ENCODE results near the gene DUS1L. TPM values are rescaled to one million over a fixed set of nuclear protein-coding genes. Genes with fewer than 3 reads are reported as not detected.

DUS1L gene
- total RNA-seq, 1 experiment from 2014 or later = 176 TPM

- BruUV-seq (replicated peaks) = TSS peak; percentile 72
- peak within 1 kb of the TSS; percentile 96 for H3K27ac ChIP-seq (ENCODE audit: low read depth, low read length)
- H4K20me1 ChIP-seq (ENCODE audit: insufficient read depth) = peaks cover 4% of the 10 kb centered on the region; the same call in 1 of the 2 replicates
- no peaks in the 10 kb centered on the region for H3K27me3 ChIP-seq (ENCODE audit: insufficient read depth, low read length)
- H2AFZ ChIP-seq (ENCODE audit: low read depth, low read length, poor library complexity, severe bottlenecking) = no peak within 1 kb of the TSS
- H3K36me3 ChIP-seq (ENCODE audit: control insufficient read depth in 1 of 2, insufficient read depth in 2 of 2, low read length in 2 of 2) = peaks cover 0 to 10% of the 10 kb centered on the region in 2 experiments; a peak in 1 of 4 replicates
- DNase-seq (ENCODE audit: low read depth, low spot score) (no peak), ATAC-seq (peak; percentile 0; the same call in 1 of the 2 replicates)
- no peaks in the 10 kb centered on the region for H3K9me2 ChIP-seq (ENCODE audit: insufficient read depth)
- ChIA-PET POLR2A (interaction anchor here (0.6 to 1.9 kb wide), 16 partner anchors 9 to 473 kb away, joined by 3 to 6 read pairs (median 4); partner anchors contain the start of genes DCXR, MAFG and RAC3), RAD21 (ENCODE audit: low non-redundant PET in 1 of 2, low total read pairs in 2 of 2, uncharacterized antibody in 2 of 2, unreplicated experiment in 2 of 2) (interaction anchor here (0.6 to 5.3 kb wide), 9 partner anchors 15 to 288 kb away, joined by 3 to 50 read pairs (median 6); partner anchors contain the start of genes NOTUM (in 2 of the 2) and DCXR (in 1 of the 2)), CTCF (interaction anchor here (0.6 to 5.3 kb wide), 23 partner anchors 8 to 347 kb away, joined by 3 to 151 read pairs (median 5); partner anchors contain the start of genes ARHGDIA, DCXR, MAFG and NOTUM)
- H3K4me2 ChIP-seq (ENCODE audit: low read length) = peak within 1 kb of the TSS; percentile 99
- intact Hi-C loops (cut with micrococcal nuclease) = loop anchor here (5.0 kb wide), 2 partner anchors 110 to 730 kb away; partner anchors contain the start of genes PCYT2 and TBCD
- H3K9ac ChIP-seq (ENCODE audit: low read length) = peak within 1 kb of the TSS; percentile 98
- TF ChIP-seq ZNF274 (IDR thresholded peaks at IDR 0.05; ENCODE audit: low read depth, low read length) = no peak
- TF ChIP-seq EZH2phosphoT487 (IDR thresholded peaks at IDR 0.05; ENCODE audit: borderline replicate concordance) = no peak
- no peak for TF ChIP-seq CEBPB (IDR thresholded peaks at IDR 0.05; ENCODE audit: low read depth)
- TF ChIP-seq SRF (IDR thresholded peaks at IDR 0.05; ENCODE audit: low read depth) = no peak
- TF ChIP-seq POLR2A (IDR thresholded peaks at IDR 0.05; ENCODE audit: borderline replicate concordance, extremely low read depth, insufficient read depth, insufficient read length) = peak; percentile 57
- peak; percentile 55; the same call in 1 of the 2 replicates for TF ChIP-seq ZFX (IDR thresholded peaks at IDR 0.05)
- peak; percentile 87 for TF ChIP-seq POLR2AphosphoS5 (IDR thresholded peaks at IDR 0.05; ENCODE audit: low read depth, low read length)
- no peak for TF ChIP-seq CBX3 (IDR thresholded peaks at IDR 0.05; ENCODE audit: low read depth)
- no peak for TF ChIP-seq EZH2 (IDR thresholded peaks at IDR 0.05)
- peak; percentile 73 for TF ChIP-seq YY1 (IDR thresholded peaks at IDR 0.05; ENCODE audit: extremely low read depth, insufficient replicate concordance, low read depth, low read length)
- no peak for TF ChIP-seq ZBTB33 (IDR thresholded peaks at IDR 0.05; ENCODE audit: extremely low read depth, insufficient replicate concordance, low read length)
- peaks cover 29 to 47% of the 10 kb centered on the region in 2 experiments for H3K4me1 ChIP-seq (ENCODE audit: control insufficient read depth in 1 of 2, insufficient read depth in 2 of 2, low read length in 2 of 2)
- H3K79me2 ChIP-seq (ENCODE audit: insufficient read depth, low read length) = peaks cover 46% of the 10 kb centered on the region
- peak within 1 kb of the TSS; percentile 89 to 100 for H3K4me3 ChIP-seq (replicated peaks in 1 of 2; ENCODE audit: low read depth in 1 of 2, low read length in 2 of 2)
- no peaks in the 10 kb centered on the region for H3K9me3 ChIP-seq (ENCODE audit: control insufficient read depth in 1 of 2, insufficient read depth in 1 of 2, low read depth in 1 of 2, low read length in 2 of 2)
Measured at GRCh38 chr17:82022310-82022980, 43.2 kb downstream of the DUS1L start, which contains the start of gene CENPX. Gene CENPX, minus strand, starts transcription at chr17:82022878. Its CDS starts 17 bp downstream, at chr17:82022861.
